ENCODE results near the gene LTN1. TPM values are rescaled to one million over a fixed set of nuclear protein-coding genes. Genes with fewer than 3 reads are reported as not detected.

The LTN1 gene, protein sequence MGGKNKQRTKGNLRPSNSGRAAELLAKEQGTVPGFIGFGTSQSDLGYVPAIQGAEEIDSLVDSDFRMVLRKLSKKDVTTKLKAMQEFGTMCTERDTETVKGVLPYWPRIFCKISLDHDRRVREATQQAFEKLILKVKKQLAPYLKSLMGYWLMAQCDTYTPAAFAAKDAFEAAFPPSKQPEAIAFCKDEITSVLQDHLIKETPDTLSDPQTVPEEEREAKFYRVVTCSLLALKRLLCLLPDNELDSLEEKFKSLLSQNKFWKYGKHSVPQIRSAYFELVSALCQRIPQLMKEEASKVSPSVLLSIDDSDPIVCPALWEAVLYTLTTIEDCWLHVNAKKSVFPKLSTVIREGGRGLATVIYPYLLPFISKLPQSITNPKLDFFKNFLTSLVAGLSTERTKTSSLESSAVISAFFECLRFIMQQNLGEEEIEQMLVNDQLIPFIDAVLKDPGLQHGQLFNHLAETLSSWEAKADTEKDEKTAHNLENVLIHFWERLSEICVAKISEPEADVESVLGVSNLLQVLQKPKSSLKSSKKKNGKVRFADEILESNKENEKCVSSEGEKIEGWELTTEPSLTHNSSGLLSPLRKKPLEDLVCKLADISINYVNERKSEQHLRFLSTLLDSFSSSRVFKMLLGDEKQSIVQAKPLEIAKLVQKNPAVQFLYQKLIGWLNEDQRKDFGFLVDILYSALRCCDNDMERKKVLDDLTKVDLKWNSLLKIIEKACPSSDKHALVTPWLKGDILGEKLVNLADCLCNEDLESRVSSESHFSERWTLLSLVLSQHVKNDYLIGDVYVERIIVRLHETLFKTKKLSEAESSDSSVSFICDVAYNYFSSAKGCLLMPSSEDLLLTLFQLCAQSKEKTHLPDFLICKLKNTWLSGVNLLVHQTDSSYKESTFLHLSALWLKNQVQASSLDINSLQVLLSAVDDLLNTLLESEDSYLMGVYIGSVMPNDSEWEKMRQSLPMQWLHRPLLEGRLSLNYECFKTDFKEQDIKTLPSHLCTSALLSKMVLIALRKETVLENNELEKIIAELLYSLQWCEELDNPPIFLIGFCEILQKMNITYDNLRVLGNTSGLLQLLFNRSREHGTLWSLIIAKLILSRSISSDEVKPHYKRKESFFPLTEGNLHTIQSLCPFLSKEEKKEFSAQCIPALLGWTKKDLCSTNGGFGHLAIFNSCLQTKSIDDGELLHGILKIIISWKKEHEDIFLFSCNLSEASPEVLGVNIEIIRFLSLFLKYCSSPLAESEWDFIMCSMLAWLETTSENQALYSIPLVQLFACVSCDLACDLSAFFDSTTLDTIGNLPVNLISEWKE (N-terminal part only)
- 10 to 100 TPM; 23.7 to 40.9 (median 28.7) TPM for total RNA-seq

DNA sequence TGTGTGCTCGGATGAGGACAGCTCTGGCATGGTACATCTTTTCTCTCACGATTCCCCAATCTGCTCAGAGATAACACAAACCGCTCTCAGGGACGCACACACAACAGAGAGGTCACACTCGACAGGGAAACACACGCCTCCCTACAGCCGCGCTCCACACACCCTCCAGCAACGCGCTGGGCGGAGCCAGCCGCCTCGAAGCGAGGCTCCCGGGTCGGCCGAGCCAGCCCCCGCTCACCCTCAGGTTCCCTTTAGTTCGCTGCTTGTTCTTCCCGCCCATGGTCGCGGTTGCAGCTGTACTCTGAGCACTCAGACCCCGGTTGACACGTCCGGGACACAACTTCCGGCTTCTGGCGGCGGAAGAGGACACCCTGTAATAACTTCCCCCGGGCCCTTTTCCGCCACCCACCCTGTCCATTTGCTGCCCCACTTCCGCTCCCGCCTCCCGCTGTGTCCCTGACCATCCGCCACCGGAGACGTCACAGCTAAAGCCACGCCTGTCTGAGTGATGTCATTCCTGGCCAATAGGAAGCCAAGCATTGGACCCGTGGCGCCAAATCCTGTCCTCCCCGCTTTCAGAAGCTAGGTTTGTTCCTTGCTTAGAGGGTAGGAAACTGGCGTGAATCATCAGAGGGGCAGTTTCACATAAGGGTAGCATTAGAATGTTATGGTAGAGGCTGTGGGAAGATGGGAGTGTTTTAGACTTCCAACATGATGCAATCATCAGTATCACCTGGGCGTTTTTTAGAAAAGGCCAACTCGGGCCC lies at the start of gene LTN1:
Gene LTN1, minus strand, starts transcription at position 352 of the 767 bp plus-strand sequence. Its CDS starts 72 bp downstream, at position 280.
- WGBS, 10 experiments: 0 to 10% (median 2%) methylated on average over 2 to 17 of the region's 43 CpGs; no CpG with 5 or more reads in 4 of the 10 experiments
- peak within 1 kb of the TSS; percentile 82 to 96 for H3K27ac ChIP-seq

DNA sequence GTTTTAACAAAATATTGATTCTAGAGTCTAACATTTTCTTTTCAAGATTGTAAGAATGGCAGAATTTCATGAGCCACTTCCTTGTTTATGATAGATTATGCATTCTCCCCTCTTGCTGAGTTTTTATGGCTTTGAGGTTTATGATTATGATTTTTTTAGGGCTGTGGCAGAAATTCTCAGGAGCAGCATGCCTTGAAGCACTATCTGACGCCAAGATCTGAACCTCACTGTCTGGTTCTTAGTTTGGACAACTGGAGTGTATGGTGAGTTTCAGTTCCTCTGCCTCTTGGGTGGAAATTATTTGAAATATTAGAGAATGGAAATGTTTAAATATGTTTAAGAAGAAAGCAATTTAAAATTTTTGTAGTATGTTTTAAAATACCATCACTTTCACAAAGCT lies 42.0 kb upstream of the LTN1 start:
- Histone ChIP-seq H3K27ac (no peak overlapping the region), H3K4me1 (replicated peaks in 1 of 2) (no peaks in the 10 kb centered on the region), H3K4me3 (no peak overlapping the region)
- in situ Hi-C loops (cut with MboI; ENCODE audit: low pct_unique_long_range_greater_than_20kb in 2 of 9, low sequenced_read_pairs in 9 of 9, unreplicated experiment in 9 of 9): no loop called here
- peak in 1 of 8 experiments; percentile 93 for ATAC-seq (replicated peaks in 6 of 8)
- 0 to 100% (median 100%) methylated on average over 1 of the region's 1 CpG; no CpG with 5 or more reads in 2 of the 10 experiments for WGBS, 10 experiments

More for the DNA sequence above, at the start of gene LTN1:
- in situ Hi-C loops (cut with MboI; ENCODE audit: low pct_unique_long_range_greater_than_20kb in 2 of 9, low sequenced_read_pairs in 9 of 9, unreplicated experiment in 9 of 9): no loop called here
- H3K4me1 ChIP-seq (replicated peaks in 1 of 2): peaks cover 3 to 14% of the 10 kb centered on the region in 2 donors
- ATAC-seq (replicated peaks in 6 of 8): peak; percentile 93 to 99 (median 98)
- peak within 1 kb of the TSS; percentile 73 to 97 (median 85) for H3K4me3 ChIP-seq

DNA sequence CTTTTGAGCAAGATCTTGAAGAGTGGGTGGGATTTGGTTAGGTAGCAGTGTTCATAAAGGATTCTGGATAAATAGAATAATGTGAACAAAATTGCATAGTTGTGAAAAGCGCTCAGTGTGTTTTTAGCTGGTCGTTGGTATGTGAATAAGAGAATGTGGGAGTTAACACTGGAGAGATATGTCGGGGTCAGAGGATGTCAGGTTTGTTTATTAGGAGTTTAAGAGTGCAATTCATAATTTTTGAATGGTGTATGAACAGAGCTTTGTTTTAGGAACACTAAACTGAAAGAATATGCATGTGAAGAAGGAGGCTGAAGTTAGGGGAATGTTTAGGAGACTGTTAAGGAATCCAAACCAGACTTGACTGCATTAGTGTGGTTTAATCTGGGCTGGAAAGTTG lies 41.2 kb upstream of the LTN1 start:
- in situ Hi-C loops (cut with MboI; ENCODE audit: low pct_unique_long_range_greater_than_20kb in 2 of 9, low sequenced_read_pairs in 9 of 9, unreplicated experiment in 9 of 9): no loop called here
- no peaks in the 10 kb centered on the region for H3K4me1 ChIP-seq (replicated peaks in 1 of 2)
- no peak for ATAC-seq (replicated peaks in 6 of 8)
- H3K4me3 ChIP-seq: no peak overlapping the region
- no peak overlapping the region for H3K27ac ChIP-seq
- 92 to 100% (median 96%) methylated on average over 1 to 3 of the region's 3 CpGs; no CpG with 5 or more reads in 2 of the 10 experiments for WGBS, 10 experiments

DNA sequence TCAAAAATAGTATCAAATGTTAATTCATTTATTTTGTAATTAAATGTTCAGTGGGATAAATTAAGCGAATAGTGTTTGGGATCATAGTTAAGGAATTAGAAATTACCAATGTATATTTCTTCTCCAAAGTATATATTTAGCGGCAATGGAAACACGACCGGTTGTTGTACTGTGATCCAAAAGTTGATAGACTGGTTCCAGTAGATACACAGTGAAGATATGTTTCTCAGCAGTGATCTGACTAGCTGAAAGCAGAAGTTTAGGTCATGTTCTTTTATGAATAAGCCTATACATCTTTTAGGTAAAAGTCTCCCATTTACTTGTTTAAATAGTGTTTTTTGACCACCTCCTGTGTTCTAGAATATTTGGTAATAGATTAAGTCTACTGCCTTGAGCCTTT lies 40.6 kb upstream of the LTN1 start:
- H3K27ac ChIP-seq: no peak overlapping the region
- in situ Hi-C loops (cut with MboI; ENCODE audit: low pct_unique_long_range_greater_than_20kb in 2 of 9, low sequenced_read_pairs in 9 of 9, unreplicated experiment in 9 of 9): no loop called here
- H3K4me1 ChIP-seq (replicated peaks in 1 of 2): no peaks in the 10 kb centered on the region
- 68 to 100% (median 82%) methylated on average over 1 to 4 of the region's 4 CpGs; no CpG with 5 or more reads in 1 of the 10 experiments for WGBS, 10 experiments
- H3K4me3 ChIP-seq: no peak overlapping the region
- no peak for ATAC-seq (replicated peaks in 6 of 8)

DNA sequence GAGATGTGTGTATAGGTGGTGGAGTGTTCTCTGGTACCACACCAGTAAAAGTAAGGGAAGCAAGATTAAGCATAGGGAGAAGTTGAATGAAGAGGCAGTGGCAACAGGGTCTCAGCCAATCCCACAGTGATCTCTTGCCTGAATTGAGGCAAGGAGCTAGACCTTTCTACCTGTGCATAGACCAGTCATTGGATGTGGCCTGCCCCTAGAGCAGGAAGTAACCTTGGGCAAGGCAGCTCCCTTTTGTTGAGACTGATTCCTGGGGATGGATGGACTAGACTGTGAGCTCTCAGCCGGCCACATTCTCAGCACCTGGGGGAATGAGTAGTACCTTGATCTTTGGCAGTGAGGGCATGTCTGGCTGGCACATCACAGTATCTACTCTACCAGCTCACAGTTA lies 38.2 kb upstream of the LTN1 start:
- Histone ChIP-seq H3K27ac (no peak overlapping the region), H3K4me1 (replicated peaks in 1 of 2) (peaks cover 3 to 4% of the 10 kb centered on the region in 2 donors), H3K4me3 (no peak overlapping the region)
- 80 to 100% (median 90%) methylated on average over 1 of the region's 1 CpG; no CpG with 5 or more reads in 6 of the 10 experiments for WGBS, 10 experiments
- ATAC-seq (replicated peaks in 6 of 8): no peak
- in situ Hi-C loops (cut with MboI; ENCODE audit: low pct_unique_long_range_greater_than_20kb in 2 of 9, low sequenced_read_pairs in 9 of 9, unreplicated experiment in 9 of 9): no loop called here

DNA sequence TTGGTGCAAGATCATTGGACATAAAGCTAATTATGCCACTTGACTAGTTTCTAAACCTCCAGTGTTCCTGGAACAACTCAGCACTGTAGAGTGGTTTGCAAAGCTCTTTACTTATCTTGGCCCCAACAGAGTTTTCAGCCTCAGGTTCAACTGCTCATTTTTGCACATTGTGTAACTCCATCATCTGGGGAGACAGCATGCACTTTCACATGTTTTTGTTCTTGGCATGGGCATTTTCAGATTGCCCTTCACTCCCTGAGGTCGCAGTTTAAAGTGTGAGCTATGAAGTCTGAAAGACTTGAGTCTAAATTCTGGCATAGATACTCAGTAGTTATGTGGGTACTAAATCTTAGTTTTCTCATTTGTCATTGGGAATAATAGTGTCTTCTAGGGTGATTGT lies 36.8 kb upstream of the LTN1 start:
- peaks cover 7 to 8% of the 10 kb centered on the region in 2 donors for H3K4me1 ChIP-seq (replicated peaks in 1 of 2)
- H3K27ac ChIP-seq: no peak overlapping the region
- no peak for ATAC-seq (replicated peaks in 6 of 8)
- H3K4me3 ChIP-seq: no peak overlapping the region
- in situ Hi-C loops (cut with MboI; ENCODE audit: low pct_unique_long_range_greater_than_20kb in 2 of 9, low sequenced_read_pairs in 9 of 9, unreplicated experiment in 9 of 9): no loop called here
- WGBS, 10 experiments: 83 to 100% (median 100%) methylated on average over 1 of the region's 1 CpG; no CpG with 5 or more reads in 4 of the 10 experiments

DNA sequence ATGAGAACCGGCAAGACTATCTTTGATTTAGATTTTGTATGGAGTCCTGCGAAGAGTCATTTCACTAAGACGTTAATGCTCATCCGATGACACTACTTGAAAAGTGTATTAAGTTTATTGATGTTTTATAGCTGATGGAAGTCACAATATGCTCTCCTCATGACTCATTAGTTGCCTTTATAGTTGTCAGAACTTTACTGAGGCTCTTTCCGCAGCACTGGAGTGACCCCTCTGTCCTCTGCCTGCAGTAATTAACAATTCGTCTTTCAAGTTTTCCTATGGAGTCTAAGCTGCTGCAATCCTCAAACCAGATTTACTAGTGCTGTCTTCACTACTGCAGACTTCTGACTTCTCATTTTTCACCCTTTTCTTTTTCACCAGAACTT lies 32.6 kb upstream of the LTN1 start:
- Histone ChIP-seq H3K4me1 (replicated peaks in 1 of 2) (peaks cover 8 to 10% of the 10 kb centered on the region in 2 donors), H3K4me3 (peak overlapping the region; percentile 59 to 89 (median 80)), H3K27ac (peak overlapping the region; percentile 97 to 100)
- ATAC-seq (replicated peaks in 6 of 8): peak in 3 of 8 experiments; percentile 3 to 14 (median 9)
- WGBS, 10 experiments: 0 to 9% (median 2%) methylated on average over 2 to 6 of the region's 6 CpGs
- in situ Hi-C loops (cut with MboI; ENCODE audit: low pct_unique_long_range_greater_than_20kb in 2 of 9, low sequenced_read_pairs in 9 of 9, unreplicated experiment in 9 of 9): no loop called here

DNA sequence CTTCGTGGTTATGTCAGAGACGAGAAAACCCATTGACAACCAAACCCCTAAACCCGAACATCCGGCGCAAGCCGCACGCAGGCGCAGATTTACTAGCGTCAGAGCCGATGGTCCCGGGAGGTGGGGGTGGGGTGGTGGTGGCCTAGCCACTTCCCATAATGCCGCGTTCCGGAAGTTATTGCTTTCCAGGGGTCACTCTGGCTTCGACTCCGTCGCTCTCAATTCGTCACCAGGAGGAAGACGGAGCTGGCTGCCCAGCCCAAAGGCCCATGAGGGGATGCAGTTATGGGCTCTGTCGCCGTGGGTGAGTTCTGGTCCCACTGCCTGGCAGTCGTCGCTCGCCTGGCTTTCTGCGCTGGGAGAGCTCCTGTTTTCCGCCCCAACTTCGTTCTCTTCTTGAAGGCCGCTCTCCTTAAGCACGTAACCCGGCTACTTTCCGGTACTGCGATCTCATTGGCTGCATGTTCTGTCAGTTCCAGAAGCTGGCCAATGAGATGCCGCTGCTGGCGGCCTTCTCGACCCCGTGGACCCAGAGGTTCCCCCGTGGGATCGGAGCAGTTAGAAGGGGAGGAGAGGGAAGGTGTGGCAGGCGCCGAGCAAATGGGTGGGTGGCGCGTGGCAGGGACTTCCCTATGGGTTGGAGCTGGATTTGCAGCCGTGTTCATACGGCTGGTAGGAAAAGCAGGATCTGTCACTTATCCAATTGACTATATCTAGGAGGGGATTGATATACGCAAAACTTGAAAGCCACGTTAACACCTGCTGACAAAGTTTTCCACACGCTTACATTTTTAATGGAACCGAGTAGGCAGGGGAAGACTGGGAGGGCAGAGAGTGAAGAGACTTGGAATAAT lies 32.0 kb upstream of the LTN1 start, which contains the start of gene USP16:
Gene USP16, plus strand, starts transcription at position 195 of the 854 bp plus-strand sequence. CDS start 3,246 bp downstream, outside the sequence.
- ATAC-seq (replicated peaks in 6 of 8): peak; percentile 92 to 99 (median 98)
- Histone ChIP-seq H3K4me3 (peak within 1 kb of the TSS; percentile 59 to 89 (median 80)), H3K27ac (peak within 1 kb of the TSS; percentile 97 to 100), H3K4me1 (replicated peaks in 1 of 2) (peaks cover 10 to 13% of the 10 kb centered on the region in 2 donors)
- 0 to 3% (median 0%) methylated on average over 1 to 15 of the region's 48 CpGs; no CpG with 5 or more reads in 1 of the 10 experiments for WGBS, 10 experiments
- in situ Hi-C loops (cut with MboI; ENCODE audit: low pct_unique_long_range_greater_than_20kb in 2 of 9, low sequenced_read_pairs in 9 of 9, unreplicated experiment in 9 of 9): no loop called here

DNA sequence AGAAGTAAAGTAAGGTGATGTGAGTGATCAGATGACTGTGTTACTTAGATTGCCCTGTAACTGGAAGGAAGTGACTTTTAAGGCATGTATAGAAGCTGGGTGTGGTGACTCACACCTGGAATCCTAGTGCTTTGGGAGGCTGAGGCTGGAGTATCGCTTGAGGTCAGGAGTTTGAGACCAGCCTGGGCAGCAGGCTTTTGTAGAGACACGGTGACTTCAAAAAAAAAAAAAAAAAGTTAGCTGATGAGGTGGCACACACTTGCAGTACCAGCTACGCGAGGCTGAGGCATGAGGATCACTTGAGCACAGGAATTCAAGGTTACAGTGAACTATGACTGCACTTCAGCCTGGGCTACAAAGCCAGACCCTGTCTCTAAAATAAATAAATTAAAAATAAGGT lies 29.5 kb upstream of the LTN1 start:
- no peak overlapping the region for H3K27ac ChIP-seq
- H3K4me3 ChIP-seq: no peak overlapping the region
- ATAC-seq (replicated peaks in 6 of 8): no peak
- in situ Hi-C loops (cut with MboI; ENCODE audit: low pct_unique_long_range_greater_than_20kb in 2 of 9, low sequenced_read_pairs in 9 of 9, unreplicated experiment in 9 of 9): no loop called here
- whole genome bisulfite sequencing, 10 experiments: 59 to 100% (median 87%) methylated on average over 1 to 4 of the region's 4 CpGs
- peaks cover 15 to 23% of the 10 kb centered on the region in 2 donors for H3K4me1 ChIP-seq (replicated peaks in 1 of 2)

DNA sequence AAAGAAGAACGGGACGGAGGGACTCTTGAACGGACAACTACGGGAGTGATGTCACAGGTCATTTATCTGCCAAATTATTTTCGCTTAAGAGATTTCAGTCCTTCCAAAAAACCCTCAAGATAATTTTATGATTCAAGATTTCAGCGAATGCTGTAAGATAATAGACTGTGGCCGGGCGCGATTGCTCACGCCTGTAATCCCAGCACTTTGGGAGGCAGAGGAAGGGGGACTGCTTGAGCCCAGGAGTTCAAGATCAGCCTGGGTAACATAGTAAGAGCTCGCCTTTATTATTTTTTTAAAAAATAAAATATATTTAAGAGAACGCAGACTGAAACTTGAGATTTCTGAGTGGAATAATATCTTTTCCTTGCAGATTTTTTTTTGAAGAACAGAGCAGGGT lies 25.9 kb upstream of the LTN1 start:
- in situ Hi-C loops (cut with MboI; ENCODE audit: low pct_unique_long_range_greater_than_20kb in 2 of 9, low sequenced_read_pairs in 9 of 9, unreplicated experiment in 9 of 9): no loop called here
- ATAC-seq (replicated peaks in 6 of 8): peak in 5 of 8 experiments; percentile 13 to 50 (median 27)
- 2 to 70% (median 44%) methylated on average over 4 to 12 of the region's 12 CpGs for WGBS, 10 experiments
- Histone ChIP-seq H3K27ac (peak overlapping the region in 1 of 2 donors; percentile 83), H3K4me1 (replicated peaks in 1 of 2) (peaks cover 7 to 12% of the 10 kb centered on the region in 2 donors), H3K4me3 (peak overlapping the region; percentile 50 to 75 (median 57))

DNA sequence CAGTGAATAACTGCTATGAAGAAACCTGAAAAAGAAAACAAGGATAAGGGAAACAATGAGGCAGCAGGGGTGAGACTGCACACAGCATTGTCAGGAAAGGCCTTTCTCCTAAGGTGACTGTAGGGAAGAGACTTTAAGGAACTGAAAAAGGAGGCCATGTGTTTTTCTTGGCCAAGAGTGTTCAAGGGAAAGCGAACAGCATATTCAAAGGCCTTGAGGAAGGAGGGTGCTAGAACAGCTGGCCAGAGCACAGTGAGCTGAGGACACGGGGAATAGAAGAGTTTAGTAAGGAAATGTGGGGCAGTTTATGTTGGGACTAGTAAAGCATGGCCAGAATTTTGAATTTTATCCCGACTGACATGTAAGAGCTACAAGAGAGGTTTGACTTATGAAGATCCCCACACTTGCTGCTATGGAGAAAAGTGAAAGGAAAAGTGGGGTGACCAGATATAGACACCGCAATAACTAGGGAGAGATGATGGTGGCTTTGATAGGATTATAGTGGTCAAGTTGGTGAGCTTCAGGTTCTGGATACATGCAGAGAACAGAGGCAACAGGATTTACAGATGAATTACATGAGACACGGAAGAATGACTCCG lies 25.1 kb upstream of the LTN1 start:
- peak overlapping the region in 1 of 5 donors; percentile 57 for H3K4me3 ChIP-seq
- WGBS, 10 experiments: 30 to 100% (median 83%) methylated on average over 1 to 6 of the region's 6 CpGs
- peaks cover 7 to 12% of the 10 kb centered on the region in 2 donors for H3K4me1 ChIP-seq (replicated peaks in 1 of 2)
- H3K27ac ChIP-seq: no peak overlapping the region
- in situ Hi-C loops (cut with MboI; ENCODE audit: low pct_unique_long_range_greater_than_20kb in 2 of 9, low sequenced_read_pairs in 9 of 9, unreplicated experiment in 9 of 9): no loop called here
- ATAC-seq (replicated peaks in 6 of 8): peak in 2 of 8 experiments; percentile 6 to 9
